CD4-positive, alpha-beta T cell treated with Interferon alpha-2 for 1 hour (primary cell): ENCODE measurements around the gene TTLL9.
A peak's percentile ranks its signal among the peaks of the same experiment; 100 is the strongest.

ENCODE experiments used
- DNase-seq, 2 donors: peaks; one replicate each; pipeline ENCODE4 v3.0.0-alpha.2; 2020 to 2022

Gene TTLL9

GRCh38 chr20:31890646-31891045, 20.2 kb downstream of the TTLL9 start:
- DNase-seq = no peak

DNA sequence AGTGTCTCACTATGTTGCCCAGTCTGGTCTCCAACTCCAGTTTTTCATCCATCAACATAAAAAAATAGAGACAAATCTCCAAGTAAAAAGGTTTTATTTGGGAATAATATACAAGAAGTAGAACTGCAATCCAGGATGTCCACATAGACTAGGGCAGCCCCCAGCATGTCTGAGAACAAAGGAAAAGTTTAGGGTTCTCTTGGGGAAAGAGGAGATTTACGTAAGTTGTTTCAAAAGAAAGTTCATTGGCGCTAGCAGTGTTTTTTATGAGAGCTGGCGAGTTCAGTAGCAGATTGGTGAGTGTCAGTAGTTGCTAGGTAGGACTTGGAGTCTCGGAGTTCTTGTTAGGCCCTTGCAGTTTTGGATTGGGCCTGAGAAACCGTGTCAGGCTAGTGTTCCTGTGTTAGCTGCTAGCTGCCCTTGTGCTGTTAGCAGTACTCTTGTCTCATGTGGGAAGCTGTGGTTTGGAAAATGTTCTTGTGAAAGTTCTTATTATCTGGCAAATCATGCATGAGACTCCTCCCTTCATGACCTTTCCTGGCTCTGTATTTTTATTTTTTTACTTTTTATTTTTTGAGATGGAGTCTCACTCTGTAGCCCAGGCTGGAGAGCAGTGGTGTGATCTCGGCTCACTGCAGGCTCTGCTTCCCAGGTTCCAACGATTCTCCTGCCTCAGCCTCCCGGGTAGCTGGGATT, 24.7 kb downstream of the TTLL9 start:
- peak; percentile 50 to 68 for DNase-seq

- no peak for DNase-seq
Measured at GRCh38 chr20:31896049-31896448, 25.6 kb downstream of the TTLL9 start.

DNA sequence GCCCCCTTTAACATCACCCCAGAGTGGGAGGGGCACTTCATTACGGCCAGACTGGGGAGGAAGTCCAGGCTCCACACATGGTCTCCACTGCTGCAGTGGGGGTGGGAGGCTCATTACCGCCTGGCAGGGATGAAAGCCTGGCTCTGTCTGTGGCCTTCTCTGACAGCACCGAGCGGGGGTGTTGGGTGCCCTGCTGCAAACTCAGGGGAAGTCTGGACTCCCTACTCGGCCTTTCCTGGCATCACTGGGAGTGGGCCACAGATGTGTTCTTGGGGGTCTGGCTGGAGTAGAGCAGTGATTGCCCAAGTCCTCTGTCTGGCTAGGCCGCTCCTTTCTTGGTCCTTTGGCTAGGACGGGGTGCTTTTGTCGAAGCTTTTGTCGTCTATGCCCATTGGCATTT, 27.1 kb downstream of the TTLL9 start:
- DNase-seq = no peak

DNA sequence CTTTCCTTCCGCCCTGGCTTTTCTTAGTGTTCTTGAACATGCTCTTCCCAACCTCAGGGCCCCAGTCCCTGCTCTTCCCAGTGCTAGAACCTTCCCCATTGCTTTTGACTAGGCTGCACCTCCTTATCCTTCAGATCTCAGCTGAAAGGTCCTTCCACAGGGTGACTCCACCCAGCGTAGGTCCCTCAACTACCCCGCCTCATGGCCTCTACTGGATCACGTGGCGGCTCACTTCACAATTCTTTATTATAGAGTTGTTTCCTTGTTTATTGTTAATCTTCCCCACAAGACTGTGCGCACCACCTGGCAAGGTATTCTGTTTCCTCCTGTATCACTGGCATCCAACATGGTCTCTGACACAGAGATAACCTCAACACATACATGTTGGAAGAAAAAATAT, 31.2 kb downstream of the TTLL9 start:
- DNase-seq = no peak

DNA sequence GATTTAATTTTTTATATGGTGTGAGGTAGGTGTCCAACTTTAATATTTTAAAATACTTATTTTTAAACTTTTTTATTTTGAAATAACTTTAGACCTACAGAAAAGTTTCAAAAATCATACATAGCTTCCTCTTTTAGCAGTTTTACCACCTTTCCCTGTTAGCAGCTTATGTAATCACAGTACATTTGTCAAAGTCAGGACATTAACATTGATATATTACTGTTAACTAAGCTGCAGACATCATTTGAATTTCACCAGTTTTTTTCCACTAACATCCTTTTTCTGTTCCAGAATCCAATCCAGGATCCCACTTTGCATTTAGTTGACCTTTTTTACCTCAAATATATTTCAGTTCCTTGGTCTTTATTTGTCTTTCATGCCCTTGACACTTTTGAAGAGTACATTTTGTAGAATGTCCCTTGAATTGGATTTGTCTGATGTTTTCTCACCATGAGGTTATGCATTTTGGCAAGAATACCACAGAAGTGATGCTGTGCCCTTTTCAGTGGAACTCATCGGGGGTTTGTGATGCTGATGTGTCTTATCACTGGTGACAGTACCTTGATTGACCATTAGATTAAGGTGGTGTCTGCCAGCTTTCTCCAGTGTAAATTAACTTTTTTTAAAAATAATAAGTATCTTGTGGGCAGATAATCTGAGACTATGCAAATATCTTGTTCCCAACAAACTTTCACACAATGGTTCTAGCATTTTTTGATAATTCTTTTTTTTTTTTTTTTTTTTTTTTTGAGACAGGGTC, 33.4 kb downstream of the TTLL9 start:
- no peak for DNase-seq

- no peak for DNase-seq
Measured at GRCh38 chr20:31906001-31906400, 35.6 kb downstream of the TTLL9 start.

- no peak for DNase-seq
Measured at GRCh38 chr20:31907046-31907445, 36.6 kb downstream of the TTLL9 start.

DNA sequence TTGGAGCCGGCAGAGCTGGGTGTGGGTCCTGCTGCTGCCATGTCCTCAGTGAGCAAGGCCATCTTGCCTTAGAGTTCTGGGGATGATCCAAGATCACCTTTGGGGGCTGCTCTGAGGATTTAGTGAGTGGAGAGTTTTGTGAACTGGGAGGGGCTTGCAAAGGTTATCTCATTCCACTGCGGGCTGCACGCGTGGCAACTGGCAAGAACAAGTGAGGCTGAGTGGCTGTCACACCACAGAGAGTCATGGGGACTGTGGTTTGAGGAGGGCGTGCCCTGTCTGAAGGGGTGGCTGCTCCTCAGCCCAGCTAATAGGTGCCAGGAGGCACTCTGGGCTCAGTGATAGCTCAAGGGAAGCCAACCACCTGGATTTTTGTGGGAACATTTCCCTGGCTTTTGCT, 37.6 kb downstream of the TTLL9 start:
- no peak for DNase-seq

- no peak for DNase-seq
Measured at GRCh38 chr20:31908424-31908823, 38.0 kb downstream of the TTLL9 start.

- DNase-seq = no peak
Measured at GRCh38 chr20:31909253-31910070, 39.0 kb downstream of the TTLL9 start.

DNA sequence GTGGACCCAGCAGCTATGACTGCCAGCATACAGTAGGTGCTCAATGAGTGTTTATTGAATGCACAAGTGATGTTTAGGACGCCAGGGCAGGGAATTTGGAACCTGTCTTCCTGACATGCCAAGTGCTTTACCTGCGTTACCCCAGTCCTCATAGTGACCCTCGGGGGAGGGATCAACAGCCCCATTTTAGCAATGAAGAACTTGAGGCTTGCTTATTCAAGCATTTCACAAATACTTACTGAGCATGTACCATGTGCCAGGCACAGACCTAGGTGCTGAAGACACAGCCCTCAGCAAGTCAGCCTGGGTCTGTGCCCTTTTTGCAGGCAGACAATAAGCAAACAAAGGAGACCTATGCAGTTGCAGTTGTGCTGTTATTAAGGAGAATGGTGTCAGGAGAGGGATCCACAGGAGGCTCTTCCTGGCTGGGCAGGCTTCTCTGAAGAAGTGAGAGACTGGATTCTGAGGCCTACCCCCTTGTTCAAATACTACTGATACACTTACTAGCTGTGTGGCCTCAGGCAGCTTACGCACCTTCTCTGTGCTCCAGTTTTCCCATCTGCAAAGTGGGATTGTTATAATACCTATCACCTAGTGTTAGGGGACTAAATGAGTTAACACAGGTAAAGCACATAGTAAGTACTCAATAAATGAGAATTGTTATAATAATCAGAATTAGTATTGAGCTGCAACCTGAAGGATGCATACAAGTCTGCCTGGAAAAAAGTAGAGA, 39.8 kb downstream of the TTLL9 start:
- no peak for DNase-seq

DNA sequence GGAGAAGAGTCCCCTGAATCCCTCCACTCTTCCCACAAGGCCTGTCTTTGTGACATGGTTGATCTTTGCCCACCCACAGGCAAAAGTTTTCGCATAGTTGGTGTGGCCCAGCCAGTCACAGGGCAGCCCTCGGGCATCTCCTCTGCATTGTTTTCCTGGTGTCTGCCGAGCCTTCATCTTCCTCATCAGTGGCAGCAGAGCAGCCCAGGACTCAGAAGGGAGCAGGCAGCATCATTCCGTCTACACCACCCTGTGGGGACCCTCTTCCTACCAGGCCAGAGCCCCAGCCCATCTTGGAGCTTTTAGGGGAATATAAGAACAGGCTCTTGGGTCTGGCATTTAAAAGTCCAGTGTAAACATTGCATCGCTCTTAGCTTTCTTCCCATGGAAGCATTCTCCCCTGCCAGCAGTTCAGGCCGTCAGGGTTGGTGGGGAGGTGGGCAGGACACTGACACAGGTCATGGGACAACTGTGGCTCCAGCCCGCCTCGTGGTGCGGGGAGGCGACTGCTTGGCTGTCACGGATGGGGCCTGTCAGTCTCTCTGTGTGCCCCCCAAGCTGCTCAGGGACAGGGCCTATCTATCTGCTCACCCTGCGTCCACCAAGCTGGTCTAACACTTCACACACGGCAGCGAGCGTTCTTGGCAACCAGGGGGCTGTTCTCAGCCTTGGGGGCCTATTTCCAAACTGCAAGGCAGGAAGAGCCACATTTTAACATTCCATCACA, 43.2 kb downstream of the TTLL9 start:
- no peak for DNase-seq

DNA sequence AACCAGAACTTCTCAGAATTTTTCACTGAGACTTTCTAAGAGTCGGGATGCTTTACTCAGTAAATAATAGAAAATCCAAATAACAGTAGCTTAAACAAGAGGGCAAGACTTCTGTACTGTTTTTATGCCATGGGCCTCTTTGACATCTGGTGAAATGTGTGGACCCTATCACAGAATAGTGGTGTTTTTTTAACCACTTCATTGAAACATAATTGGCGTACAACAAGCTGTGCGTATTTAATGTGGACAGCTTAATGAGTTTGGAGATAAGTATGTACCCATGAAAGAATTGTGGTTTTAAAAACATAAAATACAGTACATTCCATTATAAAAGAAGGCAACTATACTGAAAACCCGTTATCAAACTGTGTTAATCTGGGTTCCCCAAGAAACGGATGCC, 43.7 kb downstream of the TTLL9 start:
- DNase-seq = no peak

DNA sequence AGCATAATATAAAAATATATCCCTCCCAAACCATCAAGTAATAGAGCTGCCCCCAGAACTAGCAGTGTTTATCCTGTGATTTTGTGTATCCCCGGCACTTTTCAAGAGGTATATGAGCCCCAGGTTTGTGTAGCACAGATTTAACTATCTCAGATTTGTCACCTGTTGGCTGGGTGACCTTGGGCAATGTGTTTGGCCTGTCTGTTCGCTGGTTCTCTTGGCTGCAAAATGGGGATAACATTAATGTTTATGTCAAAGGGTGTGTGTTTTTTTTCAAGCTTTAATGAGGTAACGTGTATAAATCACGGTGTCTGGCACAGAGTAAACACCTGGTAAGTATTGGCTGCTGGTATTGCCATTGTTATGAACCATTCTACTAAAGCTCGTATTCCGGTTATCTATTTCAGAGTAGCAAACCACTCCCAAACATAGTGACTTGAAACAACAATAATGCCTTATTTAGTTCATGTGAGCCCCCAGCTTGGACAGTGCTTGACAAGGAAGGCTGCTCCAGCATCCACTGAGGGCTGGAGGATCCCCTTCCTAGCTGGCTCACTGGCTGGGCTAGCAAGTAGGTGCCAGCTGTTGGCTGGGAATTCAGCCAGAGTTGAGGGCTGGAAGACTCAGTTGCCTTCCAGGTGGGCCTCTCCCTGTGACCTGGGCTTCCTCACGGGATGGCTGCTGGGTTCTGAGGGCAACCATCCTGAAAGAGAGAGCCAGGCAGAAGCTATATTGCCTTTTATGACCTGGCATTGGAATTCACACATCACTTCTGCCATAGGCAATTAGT, 45.3 kb downstream of the TTLL9 start:
- no peak for DNase-seq

GRCh38 chr20:31916708-31917107, 46.3 kb downstream of the TTLL9 start:
- DNase-seq = no peak

- DNase-seq = peak; percentile 21 to 23
Measured at GRCh38 chr20:31917962-31918412, 47.6 kb downstream of the TTLL9 start.

GRCh38 chr20:31918466-31919105, 48.2 kb downstream of the TTLL9 start:
- DNase-seq = no peak

DNA sequence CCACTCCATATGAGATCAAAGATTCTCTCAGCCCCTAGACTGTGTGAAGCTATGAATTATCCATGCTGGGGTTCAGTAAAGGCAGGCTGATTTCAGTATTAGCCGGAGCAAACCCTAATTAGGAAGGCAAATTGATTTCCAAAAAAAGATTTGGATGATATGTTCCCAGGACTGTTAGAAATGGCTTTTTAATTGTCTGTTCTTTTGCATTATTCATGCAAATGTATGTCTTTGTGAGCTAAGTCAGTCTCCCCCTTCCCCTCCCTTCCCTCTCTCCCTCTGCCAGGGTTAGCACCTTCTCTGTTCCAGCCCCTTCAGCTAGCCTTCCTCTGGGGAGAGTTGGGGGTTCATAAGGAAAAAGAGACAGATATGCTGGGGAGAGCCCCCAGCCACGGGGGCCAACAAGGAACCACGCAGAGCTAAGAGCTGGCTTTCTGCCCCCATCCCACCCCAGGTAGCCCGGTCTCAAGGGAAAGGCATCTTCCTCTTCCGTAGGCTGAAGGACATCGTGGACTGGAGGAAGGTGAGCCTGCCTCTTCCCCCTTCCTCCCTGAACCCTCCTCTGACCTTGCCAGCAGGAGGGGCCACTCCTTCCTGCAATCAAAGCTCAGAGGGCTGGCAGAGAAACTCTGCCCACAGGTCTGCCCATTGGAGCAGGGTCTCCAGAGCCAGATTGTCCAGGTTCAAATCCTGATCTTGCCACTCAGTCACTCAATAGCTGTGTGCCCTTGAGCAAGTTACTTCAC, 49.1 kb downstream of the TTLL9 start:
- no peak for DNase-seq

DNA sequence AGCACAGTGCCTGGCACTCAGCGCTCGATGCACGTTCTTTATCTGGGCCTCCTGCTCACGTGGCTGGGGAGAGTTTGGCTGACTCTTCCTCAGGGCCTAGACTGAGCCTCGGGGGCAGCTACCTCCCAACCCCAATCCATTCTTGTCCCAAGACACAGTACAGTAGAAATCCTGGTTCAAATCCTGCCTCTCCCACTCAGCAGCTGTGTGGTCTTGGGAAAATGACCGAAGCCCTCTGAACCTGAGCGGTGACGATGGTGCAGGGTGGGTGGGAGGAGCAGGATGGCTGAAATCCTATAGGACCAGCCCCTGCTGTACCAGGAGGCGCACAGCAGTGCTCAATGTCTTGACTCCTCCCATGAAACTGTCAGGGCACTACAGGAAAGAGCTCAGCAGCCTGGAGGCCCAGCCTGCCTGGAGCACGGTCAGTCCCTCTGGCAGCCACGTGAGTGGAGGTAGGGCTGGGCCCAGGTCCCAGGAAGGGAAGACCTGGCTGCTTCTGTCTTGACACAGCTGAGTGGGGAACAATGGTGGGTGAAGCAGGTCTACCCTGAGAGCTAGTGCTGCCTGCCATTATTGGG, 49.9 kb downstream of the TTLL9 start:
- no peak for DNase-seq
